HG03097 (cell line): ENCODE data around the gene MYO7B.

Source experiments
- ATAC-seq: cut with Tn5 transposase; IDR thresholded peaks from one replicate; pipeline ENCODE4 v1.9.1; 2021; ENCODE audit not compliant: unreplicated experiment, low FRiP score

MYO7B gene

DNA sequence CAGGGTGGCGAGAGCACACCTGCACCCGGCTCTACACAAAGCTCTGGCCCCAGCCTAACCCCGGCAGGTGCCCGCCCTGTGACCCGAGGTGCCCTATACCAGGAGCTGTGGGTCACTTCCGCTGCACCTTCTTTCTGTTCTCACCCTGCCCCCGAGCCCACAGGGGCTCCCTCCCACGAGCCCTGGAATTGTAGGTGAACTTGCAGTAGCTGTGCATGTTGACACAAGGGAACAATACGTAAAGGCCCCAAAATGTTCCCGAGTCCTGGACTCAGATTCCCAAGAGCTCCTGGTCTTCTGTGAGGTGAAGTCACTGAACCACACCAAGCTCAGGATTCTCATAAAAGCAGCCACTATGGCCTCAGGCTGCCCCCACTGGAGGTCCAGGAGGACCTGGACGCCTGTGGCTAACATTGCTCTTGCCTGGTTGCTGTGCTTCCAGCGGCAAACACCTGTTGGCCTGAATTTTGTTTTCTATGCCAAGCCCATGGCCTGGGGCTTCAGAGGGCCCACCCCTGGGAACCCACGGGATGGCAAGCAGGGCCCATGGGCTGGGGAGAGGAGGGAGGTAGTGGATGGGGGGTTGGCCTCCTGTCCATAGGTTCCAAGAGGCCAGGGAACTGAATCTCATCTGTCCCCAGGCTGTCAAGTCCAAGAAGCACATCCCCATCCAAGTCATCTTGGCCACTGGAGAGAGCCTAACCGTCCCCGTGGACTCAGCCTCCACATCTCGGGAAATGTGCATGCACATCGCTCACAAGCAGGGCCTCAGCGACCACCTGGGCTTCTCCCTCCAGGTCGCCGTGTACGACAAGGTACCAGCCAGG, 87.3 kb downstream of the MYO7B start:
- no peak for ATAC-seq

DNA sequence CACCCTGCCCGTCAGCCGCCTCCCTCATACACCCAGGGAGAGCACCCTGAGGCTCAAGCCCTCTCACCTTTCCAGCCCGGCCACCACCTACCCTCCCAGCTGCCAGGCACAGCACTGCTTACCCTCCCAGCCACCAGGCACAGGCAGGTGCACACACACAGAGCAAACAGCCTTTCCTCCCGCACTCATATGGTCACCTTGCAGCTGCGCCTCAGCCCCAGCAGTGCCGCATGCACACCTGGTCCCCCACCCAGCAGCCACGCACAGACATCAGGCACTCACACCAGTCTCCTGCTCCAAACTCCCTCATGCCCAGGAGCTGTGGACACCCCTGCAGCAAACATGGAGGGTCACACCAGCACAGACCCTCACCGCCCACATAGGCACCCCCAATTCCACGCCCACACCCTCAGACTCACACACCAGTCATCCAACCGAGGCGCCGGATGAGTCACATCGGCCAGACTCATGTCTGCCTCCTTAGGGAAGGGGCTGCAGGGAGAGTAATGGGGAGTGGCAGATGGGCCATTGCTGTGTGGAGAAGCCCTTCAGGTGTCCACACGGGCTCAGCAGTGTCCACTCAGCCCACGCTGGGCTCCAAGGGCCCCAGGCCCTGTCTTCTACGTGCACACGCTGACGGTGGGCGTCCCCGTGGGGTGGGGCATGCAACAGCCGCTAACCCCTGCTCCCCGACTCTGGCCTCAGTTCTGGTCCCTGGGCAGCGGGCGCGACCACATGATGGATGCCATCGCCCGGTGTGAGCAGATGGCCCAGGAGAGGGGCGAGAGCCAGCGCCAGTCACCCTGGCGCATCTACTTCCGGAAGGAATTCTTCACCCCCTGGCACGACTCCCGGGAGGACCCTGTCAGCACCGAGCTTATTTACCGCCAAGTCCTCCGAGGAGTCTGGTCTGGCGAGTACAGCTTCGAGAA, 88.2 kb downstream of the MYO7B start:
- no peak for ATAC-seq

DNA sequence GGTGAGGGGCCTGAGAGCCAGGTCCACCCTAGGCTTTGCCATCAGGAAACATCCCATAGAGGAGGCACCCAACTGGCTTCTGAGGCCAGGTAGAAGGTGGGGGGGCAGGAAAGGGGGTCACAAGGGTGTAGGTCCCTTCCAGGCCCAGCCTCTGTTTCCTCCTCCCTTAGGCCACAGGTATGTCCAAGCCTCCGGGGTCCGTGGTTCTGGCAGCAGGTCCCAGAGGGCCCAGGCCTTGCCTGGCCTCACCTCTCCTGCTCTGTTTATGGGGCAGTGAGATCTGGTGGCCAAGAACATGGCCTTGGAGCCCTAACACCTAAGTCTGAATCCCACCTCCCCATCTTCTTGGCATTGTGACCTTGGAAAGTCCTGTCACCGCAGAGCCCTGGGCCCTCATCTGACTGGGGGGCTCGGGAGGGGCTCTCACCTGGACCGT, 88.9 kb downstream of the MYO7B start:
- ATAC-seq, result no peak

DNA sequence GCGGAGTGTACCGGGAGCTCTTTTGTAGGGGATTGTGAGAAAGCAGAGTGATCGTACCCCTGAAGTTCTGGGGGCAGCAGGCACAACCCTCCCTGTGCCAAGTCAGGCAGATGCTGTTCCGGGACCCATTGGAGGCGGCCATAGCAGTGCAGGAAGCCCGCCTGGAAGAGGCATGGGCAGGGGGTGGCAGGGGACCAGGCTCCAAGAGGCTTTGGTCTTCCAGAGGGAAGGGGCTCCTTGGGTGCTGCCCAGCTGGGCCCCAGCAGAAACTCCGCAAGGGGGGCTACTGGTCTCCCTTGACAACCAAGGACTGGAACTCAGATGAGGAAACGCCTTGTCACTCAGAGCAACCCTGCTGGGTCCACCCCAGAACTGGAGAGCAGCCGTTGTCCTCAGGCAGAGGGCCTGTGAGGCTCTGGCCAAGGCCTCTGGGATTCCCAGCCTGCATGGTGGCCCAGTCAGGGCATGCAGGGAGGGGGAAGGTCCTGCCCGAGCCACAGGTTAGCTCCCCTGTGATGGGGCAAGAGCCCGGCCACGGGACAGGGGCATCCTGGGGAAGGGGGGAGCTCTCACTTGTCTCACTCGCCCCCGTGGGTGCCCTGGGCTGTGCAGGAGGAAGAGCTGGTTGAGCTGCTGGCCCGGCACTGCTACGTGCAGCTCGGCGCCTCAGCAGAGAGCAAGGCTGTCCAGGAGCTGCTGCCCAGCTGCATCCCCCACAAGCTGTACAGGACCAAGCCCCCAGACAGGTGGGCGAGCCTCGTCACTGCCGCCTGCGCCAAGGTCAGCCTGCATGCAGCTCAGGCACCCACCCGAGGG, 89.5 kb downstream of the MYO7B start:
- no peak for ATAC-seq

DNA sequence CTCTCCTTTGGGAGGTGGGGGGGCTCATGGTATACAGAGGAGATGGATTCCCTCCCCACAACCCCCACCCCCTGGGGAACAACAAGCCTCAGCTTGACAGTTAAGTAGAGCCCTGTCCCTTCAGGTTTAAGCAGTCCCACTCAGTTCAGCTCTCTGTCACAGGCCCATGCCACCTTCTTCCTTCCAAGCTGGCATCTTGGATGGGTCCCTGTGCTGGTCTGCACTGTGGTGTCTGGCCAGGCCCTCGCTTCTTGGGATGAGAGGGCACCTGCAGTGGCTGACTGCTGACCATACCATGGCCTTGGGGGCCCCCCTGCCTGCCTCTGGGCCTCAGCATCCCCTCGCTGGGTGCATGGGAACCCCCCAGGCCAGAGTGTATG, 90.1 kb downstream of the MYO7B start:
- no peak for ATAC-seq

DNA sequence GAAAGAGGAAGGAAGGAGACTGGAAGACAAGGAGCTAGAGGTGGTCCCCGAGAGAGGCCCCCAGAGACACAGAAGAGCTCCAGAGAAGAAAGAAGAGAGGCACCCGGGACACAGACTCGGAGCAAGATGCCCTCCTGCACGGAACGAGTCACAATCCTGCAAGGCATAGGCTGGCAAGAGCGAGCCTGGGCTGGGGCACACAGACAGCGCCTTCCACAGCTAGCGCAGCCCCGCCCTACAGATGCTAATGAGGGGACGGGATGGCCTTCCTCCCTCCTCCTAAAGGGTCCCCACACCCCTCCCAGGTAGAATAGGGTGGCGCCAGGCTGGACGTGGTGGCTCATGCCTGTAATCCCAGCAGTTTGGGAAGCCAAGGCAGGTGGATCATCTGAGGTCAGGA, 90.7 kb downstream of the MYO7B start:
- ATAC-seq, result no peak

DNA sequence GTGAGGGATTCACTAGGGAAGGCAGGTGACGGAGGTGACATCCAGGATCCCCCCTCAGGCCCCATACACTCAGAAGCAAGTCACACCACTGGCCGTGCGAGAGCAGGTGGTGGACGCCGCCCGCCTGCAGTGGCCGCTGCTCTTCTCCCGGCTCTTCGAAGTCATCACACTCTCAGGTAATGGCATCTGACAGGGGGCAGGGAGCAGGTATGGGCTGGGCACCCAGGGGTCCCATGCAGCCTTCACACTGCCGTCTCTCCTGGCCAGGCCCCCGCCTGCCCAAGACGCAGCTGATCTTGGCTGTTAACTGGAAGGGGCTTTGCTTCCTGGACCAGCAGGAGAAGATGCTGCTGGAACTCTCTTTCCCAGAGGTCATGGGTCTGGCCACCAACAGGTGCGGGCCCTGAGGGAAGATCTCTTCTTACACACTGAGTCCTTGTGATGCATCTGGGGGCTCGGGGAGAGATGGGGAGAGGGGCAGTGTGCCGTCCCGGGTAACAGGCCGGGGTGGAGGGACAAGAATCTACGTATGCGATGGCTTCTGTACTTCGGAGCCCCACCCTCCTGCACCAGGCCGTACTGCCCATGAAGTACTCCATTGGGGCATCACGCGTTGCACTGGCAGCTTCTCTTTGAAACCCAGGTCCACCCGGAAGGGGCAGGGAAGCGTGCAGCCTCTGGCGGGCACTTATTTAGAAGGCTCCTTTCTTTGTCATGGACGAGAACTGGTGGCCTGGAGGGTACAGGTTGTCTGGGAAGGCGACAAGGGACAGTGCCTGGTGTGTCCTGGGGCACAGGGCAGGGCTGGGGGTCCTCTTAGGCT, 91.6 kb downstream of the MYO7B start:
- ATAC-seq, result no peak

DNA sequence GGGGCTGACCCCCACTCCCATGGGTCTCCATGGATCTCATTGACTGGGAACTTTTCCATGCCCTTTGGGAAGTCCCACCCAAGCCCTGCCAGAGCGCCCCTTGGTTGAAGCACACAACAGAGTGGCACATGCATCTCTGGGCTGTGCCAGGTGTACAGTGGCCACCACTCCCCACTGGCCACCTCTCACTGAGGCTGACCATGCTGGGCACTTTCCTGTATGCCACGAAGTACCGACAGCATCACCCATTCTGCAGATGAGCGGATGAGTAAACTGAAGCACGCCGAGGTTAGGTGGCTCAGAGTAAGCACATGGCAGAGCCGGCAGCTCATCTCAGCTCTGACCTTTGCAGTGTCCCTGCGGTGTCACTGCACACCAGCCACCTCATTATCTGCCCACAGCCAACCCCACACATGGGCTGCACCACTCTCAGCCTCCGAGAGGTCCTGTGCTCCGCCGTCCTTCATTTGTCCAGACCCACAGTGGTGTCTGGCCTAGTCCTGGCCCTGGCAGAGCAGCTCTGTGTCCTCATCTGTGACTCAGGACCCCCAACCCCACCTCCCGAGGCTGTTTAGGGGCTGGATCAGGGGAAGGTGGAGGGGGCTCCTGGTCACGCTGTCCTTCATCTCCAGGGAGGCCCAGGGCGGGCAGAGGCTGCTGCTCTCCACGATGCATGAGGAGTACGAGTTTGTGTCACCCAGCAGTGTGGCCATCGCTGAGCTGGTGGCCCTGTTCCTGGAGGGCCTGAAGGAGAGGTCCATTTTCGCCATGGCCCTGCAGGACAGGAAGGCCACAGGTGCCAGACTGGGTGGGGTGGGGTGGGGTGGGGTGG, 92.5 kb downstream of the MYO7B start:
- ATAC-seq, result no peak

DNA sequence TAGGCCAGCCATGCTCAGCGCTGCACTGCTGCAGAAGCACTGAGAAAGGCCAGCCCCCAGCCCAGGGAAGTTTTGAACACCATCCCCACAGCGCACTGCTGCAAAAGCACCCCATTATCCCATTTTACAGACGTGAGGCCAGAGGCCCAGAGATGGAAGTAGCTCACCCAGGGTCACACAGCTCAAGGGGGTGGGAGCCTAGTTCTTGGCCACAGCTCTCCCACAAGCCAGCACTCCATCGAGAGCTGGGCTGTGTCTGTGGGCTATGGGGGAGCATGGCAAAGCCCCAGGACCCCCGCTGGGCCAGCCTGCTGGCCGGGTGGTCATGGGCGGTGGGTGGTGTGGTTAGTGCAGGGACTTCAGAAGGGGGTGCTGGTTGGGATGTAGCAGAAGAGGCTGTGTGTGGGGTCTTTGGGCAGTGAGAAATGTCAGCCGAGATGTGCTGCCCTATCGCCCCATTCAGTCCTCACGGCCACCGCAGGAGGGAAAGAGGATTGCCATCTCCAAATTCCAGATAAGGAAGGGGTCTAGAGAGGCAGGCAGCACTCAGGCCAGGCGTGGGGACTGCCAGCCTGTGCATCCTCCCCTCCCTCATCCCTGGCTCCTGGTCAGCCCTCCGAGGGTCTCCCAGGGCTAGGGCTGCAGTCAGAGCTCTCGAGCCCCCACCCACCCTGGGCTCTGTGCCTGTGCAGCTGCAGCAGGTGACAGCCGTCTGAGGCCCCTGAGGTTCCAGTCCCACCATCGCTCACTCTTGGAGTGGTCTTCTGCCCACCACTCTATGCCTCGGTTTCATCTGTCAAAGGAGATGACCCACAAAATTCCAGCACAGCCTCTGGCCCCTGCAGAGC, 93.5 kb downstream of the MYO7B start:
- ATAC-seq, result no peak

DNA sequence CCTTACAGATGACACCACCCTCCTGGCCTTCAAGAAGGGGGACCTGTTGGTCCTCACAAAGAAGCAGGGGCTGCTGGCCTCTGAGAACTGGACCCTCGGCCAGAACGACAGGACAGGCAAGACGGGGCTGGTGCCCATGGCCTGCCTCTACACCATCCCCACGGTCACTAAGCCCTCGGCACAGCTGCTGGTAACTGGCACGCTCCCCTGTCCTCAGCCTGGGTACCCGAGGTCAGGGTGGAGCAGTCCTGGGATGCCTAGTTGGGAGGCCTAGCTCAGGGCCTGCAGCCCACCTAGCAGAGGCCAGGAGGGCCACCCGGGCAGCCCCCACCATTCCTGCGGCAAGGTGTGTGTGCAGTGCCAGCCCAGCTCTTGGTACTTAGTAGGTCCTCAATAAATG, 94.2 kb downstream of the MYO7B start:
- no peak for ATAC-seq

DNA sequence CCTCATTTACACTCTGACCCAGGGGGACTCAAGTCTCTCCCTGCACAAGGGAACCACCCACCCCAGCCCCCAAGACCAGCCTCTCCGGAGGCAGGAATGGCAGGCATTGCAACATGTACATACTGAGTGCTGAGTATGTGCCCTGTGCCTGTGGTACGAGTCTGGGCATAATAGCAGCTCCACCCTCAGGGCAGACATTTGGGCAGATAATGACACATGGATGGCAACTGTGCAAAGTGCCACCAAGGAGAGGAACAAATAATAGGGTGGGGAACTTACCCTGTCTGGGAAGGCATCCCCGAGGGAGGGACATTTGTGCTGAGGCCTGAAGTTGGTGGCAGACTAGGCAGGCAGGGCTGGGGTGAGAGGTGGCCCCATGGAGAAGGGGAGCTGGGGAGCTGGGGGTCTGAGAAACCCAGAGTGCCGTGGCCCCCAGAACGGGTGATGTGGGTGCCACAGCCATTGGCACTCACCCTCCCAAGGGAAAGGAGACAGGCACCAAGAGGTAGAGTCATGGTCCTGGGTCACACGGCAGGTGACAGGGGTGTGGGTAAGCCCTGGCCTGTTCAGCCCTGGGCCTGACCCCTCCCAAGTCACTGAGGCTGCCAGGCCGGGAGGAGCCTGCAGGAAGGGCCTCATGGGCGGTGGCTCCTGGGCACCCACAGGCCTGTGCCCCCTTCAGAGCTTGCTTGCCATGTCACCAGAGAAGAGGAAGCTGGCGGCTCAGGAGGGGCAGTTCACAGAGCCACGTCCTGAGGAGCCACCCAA, 94.8 kb downstream of the MYO7B start:
- ATAC-seq, result no peak

DNA sequence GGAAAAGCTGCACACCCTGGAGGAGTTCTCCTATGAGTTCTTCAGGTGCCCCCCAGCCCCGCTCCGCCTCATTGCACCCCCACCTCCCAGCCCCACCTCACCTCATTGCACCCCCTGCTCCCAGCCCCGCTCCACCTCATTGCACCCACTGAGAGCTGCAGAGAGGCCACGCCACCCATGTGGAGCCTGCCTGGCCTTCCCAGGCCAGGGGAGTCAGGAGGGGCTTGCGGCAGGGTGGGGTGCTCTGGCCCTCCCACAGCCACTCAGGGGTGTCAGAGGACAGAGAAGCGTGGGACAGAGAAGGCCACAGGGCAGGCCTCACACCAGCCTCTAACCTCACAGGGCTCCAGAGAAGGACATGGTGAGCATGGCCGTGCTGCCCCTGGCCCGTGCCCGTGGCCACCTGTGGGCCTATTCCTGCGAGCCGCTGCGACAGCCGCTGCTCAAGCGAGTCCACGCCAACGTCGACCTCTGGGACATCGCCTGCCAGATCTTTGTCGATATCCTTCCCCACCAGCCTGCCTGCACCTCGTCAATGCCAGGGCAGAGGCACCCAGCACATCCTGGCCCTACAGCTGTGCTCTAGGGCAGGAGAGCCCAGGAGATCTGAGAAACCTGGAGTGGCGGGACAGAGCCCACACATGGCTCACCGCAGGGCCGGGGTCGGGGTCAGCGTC, 95.5 kb downstream of the MYO7B start:
- no peak for ATAC-seq

DNA sequence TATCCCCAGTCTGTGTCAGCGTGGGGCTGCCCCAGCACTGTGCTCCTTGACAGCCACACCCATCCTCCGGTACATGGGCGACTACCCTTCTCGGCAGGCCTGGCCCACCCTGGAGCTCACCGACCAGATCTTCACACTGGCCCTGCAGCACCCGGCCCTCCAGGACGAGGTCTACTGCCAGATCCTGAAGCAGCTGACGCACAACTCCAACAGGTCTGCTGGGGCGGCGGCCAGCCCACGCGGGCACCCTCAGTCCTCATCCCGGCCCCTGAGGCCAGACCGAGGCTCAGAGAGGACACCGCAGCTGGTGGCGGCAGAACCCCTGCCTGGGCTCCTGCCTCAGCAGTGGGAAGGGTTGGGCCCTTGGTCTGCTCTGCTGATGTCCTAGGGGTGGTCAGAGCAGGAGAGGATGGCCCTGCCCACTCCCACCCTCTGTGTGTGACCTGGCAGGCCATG, 96.1 kb downstream of the MYO7B start:
- no peak for ATAC-seq

DNA sequence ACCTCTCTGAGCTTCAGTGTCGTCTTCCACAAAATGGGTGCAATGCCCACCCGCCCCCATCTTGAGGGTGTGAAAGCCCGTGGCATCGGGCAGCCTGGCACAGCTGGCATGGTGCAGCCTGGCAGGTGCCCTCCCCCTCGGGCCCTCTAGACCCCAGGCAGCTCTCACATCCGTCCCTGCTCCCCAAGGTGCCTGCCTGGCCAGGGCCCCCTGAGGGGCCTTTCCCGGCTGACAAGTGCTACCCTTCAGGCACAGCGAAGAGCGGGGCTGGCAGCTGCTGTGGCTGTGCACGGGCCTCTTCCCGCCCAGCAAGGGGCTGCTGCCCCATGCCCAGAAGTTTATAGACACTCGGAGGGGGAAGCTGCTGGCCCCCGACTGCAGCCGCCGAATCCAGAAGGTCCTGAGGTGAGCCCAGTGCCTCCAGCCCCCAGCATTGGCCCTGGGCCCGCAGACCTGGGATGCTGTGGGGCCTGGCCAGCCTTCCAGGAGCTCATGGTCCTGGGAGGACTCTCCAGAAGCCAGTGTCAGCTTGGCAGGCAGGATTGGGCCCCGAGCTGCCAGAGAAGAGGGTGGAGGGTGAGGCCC, 96.6 kb downstream of the MYO7B start:
- no peak for ATAC-seq

DNA sequence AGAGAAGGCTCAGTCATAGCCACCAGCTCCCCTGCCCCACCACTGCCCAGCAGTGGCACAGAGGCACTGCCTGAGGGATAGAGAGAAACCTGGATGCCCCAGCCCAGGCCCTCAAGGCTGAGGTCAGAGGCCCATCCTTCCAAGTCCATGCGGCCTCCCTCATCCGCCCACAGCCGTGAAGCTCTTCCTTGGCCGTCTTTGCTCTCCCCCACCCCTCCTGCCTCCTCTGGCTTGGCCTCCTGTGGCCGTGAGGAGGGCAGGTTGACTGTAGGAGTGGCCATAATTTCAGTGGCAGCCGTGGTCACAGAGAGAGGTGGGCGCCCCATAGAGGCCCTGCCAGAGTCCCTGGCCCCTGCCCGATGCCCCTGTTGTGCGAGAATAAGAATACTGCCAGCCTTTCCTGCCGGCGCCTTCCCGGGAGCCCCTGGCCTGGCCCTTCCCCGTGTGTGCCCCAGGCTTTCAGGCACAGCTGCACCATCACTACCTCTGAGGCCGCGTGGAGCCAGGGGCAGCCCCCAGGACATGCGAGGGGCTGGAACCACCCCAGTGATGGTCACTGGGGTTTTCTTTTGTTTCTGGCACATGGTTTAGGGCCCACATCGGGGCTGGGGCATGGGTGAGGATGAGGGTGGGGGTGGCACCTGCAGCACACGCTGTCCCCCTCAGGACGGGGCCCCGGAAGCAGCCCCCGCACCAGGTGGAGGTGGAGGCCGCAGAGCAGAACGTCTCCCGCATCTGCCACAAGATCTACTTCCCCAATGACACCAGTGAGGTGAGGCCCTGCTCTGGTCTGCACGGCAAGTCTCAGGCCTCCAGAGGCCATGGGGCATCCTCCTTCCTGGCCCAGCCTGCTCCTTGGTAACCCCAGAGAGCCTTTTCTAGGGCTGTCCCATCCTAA, 97.4 kb downstream of the MYO7B start:
- no peak for ATAC-seq
